Stimulated activated memory B cell treated with anti-CD40 and anti-IgM and Interleukin-4, amounts not matched to agents 10 μg/mL and 1 μg/mL and 100 μg/mL, for 72 hours (primary cell): ENCODE measurements around the gene RNF182.
"Not testable (repeated sequence)": the region's sequence is repeated elsewhere in the genome, so short reads cannot be mapped to it uniquely, and the experiment has no call there.

ENCODE experiments used
- ATAC-seq: fragments of 150-1000 bp; cut with Tn5 transposase; 2 replicates; pipeline ENCODE4 v1.10.0; 2021
- H3K27ac Mint-ChIP-seq: one replicate; pipeline ENCODE4 v1.8.0; 2022; ENCODE audit warnings: mild to moderate bottlenecking, mixed read lengths
- H3K27me3 Mint-ChIP-seq: one replicate; pipeline ENCODE4 v1.8.0; 2022; ENCODE audit warnings: mixed read lengths
- H3K36me3 Mint-ChIP-seq: one replicate; pipeline ENCODE4 v1.8.0; 2022; ENCODE audit warnings: mixed read lengths
- H3K4me1 Mint-ChIP-seq: one replicate; pipeline ENCODE4 v1.8.0; 2022; ENCODE audit warnings: mixed read lengths
- H3K4me3 Mint-ChIP-seq: one replicate; pipeline ENCODE4 v1.8.0; 2022; ENCODE audit warnings: mild to moderate bottlenecking, moderate library complexity, mixed read lengths
- H3K9me3 Mint-ChIP-seq: one replicate; pipeline ENCODE4 v1.8.0; 2022; ENCODE audit warnings: mixed read lengths

Gene RNF182

DNA sequence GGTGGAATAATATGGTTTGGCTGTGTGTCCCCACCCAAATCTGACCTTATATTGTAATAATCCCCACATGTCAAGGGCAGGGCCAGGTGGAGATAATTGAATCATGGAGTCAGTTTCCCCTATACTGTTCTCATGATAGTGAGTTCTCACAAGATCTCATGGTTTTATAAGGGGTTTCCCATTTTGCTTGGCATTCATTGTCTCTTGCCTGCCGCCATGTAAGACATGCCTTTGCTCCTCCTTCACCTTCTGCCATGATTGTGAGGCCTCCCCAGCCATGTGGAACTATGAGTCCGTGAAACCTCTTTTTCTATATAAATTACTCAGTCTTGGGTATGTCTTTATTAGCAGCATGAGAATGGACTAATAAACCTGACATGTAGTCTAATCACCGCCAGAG is 48.7 kb downstream of the RNF182 start:
- not testable (repeated sequence) for H3K27ac Mint-ChIP-seq, H3K4me1 Mint-ChIP-seq, ATAC-seq, H3K4me3 Mint-ChIP-seq
- Mint-ChIP-seq H3K27me3 (peaks cover 22% of the 10 kb centered on the region), H3K9me3 (peaks cover 23% of the 10 kb centered on the region), H3K36me3 (peaks cover 12% of the 10 kb centered on the region)

GRCh38 chr6:13978102-13978640 is 53.4 kb downstream of the RNF182 start:
- Mint-ChIP-seq H3K4me1 (no peaks in the 10 kb centered on the region), H3K4me3 (no peak overlapping the region), H3K9me3 (peaks cover 7% of the 10 kb centered on the region), H3K36me3 (no peaks in the 10 kb centered on the region), H3K27me3 (peaks cover 29% of the 10 kb centered on the region), H3K27ac (no peak overlapping the region)
- no peak for ATAC-seq

DNA sequence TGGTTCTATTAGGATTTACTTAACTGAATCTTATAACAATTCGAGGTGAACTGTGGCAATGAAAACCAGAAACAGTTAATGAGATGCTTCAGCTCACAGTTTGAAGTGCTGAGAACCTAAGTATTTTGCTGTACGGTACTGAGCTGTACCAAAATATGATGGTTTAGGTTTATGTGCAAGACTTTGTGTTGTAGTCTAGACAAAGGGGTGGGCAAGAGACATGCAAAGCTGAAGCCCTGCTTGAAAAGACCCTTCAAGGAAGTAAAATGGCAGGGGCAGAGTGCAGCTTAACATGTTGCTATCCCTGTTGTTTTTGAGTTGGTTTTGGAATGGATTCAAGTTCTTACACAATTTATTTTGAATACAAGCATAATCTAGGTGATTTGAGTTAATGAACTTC is 54.0 kb downstream of the RNF182 start:
- no peak overlapping the region for H3K4me3 Mint-ChIP-seq
- H3K9me3 Mint-ChIP-seq: peaks cover 2% of the 10 kb centered on the region
- H3K4me1 Mint-ChIP-seq: no peaks in the 10 kb centered on the region
- no peak for ATAC-seq
- H3K36me3 Mint-ChIP-seq: no peaks in the 10 kb centered on the region
- H3K27ac Mint-ChIP-seq: no peak overlapping the region
- H3K27me3 Mint-ChIP-seq: peaks cover 36% of the 10 kb centered on the region

DNA sequence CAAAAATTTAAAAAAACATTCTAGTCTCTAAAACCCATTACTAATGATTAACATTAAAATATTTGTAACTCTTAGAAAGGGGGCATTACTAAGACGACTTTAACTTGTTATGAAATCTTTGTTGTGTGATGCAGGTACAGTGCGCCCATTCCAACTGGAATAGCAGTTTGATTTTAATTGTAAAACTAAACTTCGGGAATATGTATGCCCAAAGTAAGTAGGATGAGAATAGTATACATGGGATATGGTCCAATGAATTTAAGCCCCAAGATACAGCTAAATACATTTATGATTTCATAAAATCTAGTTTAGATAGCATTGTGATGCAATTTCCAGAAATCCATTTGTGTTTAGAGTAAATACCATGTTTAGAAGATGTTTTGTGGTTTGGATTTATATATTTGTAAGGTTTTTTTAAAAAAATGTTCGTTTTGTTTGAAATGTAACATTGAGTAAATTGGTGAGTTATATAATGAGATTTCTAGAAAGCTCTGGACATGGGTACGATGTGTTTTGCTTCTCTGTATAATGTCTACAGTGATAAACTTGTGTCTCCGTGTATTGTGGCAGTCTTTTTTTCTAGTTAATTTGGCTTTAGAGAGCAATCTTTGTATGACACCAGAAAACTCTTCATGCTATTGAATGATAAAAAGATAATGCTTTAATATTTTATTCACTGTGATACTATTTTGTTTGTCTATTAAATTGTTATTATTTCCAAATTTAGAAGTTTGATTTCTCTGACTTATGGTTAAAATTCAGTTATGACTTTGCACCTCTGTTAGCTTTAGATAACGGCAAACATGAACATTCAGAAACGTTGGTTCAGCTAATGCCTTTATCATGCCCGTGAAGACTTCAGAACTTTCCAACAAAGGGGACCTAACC is 54.8 kb downstream of the RNF182 start:
- no peak for ATAC-seq
- no peaks in the 10 kb centered on the region for H3K4me1 Mint-ChIP-seq
- no peaks in the 10 kb centered on the region for H3K36me3 Mint-ChIP-seq
- no peak overlapping the region for H3K27ac Mint-ChIP-seq
- H3K9me3 Mint-ChIP-seq: peaks cover 2% of the 10 kb centered on the region
- H3K4me3 Mint-ChIP-seq: no peak overlapping the region
- peaks cover 41% of the 10 kb centered on the region for H3K27me3 Mint-ChIP-seq

DNA sequence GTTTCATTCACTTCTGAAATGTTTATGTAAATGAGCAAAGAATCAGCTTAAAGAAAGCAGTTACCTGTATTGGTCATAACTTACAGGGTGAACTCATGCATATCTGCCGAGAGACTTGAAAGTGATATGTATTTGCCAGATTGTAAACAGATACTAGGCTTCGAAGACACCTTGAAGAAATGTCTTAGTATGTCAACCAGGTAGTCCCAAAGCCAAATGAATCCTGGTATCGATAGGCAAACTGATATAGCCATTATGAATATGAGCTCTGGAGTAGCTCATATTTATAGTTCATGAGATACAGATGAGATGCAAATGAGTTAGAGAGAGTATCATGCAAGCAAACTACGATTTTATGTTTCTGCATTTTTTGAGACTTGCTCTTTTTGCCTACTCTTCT is 55.8 kb downstream of the RNF182 start:
- H3K4me1 Mint-ChIP-seq: no peaks in the 10 kb centered on the region

GRCh38 chr6:13985663-13986325 is 61.0 kb downstream of the RNF182 start:
- Mint-ChIP-seq H3K4me1 (no peaks in the 10 kb centered on the region), H3K36me3 (no peaks in the 10 kb centered on the region), H3K27me3 (peaks cover 57% of the 10 kb centered on the region), H3K4me3 (no peak overlapping the region), H3K27ac (no peak overlapping the region), H3K9me3 (no peaks in the 10 kb centered on the region)
- no peak for ATAC-seq

More for the DNA sequence above, 55.8 kb downstream of the RNF182 start:
- no peak overlapping the region for H3K4me3 Mint-ChIP-seq
- peaks cover 44% of the 10 kb centered on the region for H3K27me3 Mint-ChIP-seq
- ATAC-seq: no peak
- H3K9me3 Mint-ChIP-seq: no peaks in the 10 kb centered on the region
- no peaks in the 10 kb centered on the region for H3K36me3 Mint-ChIP-seq
- H3K27ac Mint-ChIP-seq: no peak overlapping the region

DNA sequence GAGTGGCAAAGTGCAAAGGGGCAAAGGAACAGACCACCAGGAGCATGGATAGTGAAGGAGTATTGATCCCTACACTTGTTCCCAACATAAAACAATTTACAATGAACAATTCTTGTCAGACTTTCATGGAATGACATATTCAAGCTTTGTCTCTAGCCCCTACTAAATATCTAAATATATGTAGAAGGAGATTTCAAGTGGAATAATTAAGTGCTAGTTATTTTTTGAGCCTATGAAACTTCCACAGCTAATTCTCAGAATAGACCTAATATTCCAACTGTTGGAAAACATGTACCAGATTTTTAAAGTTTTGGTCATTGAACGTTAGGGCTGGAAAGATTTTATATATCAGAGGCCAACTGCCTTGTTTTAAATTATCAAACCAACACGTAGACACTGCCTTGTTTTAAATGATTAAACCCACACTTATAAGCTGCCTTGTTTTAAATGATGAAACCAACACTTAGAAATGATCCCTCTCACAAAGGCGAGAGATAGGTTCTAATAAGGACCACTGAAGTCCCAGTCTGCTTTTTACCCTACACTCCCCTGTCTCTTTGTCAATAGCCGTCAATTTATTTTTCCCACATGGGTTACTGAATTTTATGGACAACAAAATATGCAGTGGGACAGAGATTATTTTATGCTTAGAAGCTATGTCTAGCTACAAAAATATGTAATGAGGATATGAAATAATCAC is 62.1 kb downstream of the RNF182 start:
- no peak overlapping the region for H3K4me3 Mint-ChIP-seq
- H3K9me3 Mint-ChIP-seq: no peaks in the 10 kb centered on the region
- H3K36me3 Mint-ChIP-seq: no peaks in the 10 kb centered on the region
- peaks cover 57% of the 10 kb centered on the region for H3K27me3 Mint-ChIP-seq
- no peak overlapping the region for H3K27ac Mint-ChIP-seq
- no peaks in the 10 kb centered on the region for H3K4me1 Mint-ChIP-seq
- no peak for ATAC-seq

GRCh38 chr6:13987400-13987865 is 62.7 kb downstream of the RNF182 start:
- Mint-ChIP-seq H3K4me1 (no peaks in the 10 kb centered on the region), H3K27ac (no peak overlapping the region), H3K27me3 (peaks cover 51% of the 10 kb centered on the region), H3K4me3 (no peak overlapping the region), H3K9me3 (no peaks in the 10 kb centered on the region), H3K36me3 (no peaks in the 10 kb centered on the region)
- no peak for ATAC-seq

DNA sequence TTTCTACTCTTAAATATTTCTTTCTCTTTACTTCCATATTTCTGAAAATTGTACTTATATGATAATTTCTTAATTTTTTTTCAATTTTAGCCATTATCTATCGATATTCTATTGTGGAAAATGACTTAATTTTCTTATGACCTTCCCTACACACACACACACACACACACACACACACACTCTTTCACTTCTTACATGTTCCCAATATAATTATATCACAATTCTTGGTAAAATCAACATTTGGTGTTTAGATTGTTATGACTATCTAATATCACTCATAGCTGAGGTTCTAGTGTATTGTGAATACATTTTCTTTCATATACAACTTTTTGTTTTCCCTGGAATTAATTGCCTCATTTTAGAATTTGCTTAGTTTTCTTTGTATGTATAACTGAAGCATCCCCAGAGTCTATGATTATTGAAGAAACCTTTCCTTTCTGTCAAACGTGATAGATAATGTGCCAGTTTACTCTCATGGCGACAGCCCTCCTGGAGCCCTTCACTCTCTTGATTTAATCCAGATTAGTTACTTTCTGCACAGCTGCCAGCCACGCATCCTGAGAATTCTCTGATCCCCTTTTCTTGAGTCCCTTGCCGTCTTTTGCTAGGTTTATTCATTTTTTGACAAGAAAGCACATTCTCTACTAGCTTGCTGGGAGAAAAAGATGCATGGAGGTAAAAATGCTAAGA is 63.4 kb downstream of the RNF182 start:
- H3K4me3 Mint-ChIP-seq: no peak overlapping the region
- no peak overlapping the region for H3K27ac Mint-ChIP-seq
- peaks cover 46% of the 10 kb centered on the region for H3K27me3 Mint-ChIP-seq
- no peaks in the 10 kb centered on the region for H3K36me3 Mint-ChIP-seq
- no peak for ATAC-seq
- H3K9me3 Mint-ChIP-seq: no peaks in the 10 kb centered on the region
- H3K4me1 Mint-ChIP-seq: no peaks in the 10 kb centered on the region

GRCh38 chr6:13988908-13989307 is 64.2 kb downstream of the RNF182 start:
- no peaks in the 10 kb centered on the region for H3K36me3 Mint-ChIP-seq
- no peaks in the 10 kb centered on the region for H3K4me1 Mint-ChIP-seq
- H3K4me3 Mint-ChIP-seq: no peak overlapping the region
- no peak for ATAC-seq
- H3K27ac Mint-ChIP-seq: no peak overlapping the region
- H3K27me3 Mint-ChIP-seq: peaks cover 46% of the 10 kb centered on the region
- H3K9me3 Mint-ChIP-seq: no peaks in the 10 kb centered on the region

GRCh38 chr6:13989496-13990144 is 64.9 kb downstream of the RNF182 start:
- Mint-ChIP-seq H3K4me3 (no peak overlapping the region), H3K4me1 (no peaks in the 10 kb centered on the region), H3K27ac (no peak overlapping the region), H3K36me3 (no peaks in the 10 kb centered on the region), H3K27me3 (peaks cover 47% of the 10 kb centered on the region), H3K9me3 (no peaks in the 10 kb centered on the region)
- ATAC-seq: no peak

DNA sequence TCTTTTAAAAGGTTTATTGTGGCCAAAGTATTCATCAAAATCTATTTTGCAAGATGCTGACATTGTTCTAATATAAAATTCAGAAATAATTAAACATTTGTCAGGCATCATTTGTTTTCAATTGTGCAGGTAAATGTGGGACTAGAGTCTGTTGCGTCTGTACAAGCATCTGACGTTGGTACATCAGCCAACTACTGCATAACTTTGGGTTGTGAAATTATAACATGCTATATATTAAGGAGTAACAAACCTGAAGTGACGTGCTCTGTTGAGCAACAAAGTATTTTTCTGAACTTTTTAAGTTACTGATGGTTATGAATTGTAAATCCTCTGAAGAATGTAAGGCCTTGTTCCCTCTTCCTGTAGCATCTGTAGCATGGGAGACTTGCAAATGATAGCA is 66.0 kb downstream of the RNF182 start:
- Mint-ChIP-seq H3K4me1 (no peaks in the 10 kb centered on the region), H3K27me3 (peaks cover 52% of the 10 kb centered on the region), H3K36me3 (no peaks in the 10 kb centered on the region), H3K4me3 (no peak overlapping the region), H3K9me3 (no peaks in the 10 kb centered on the region), H3K27ac (no peak overlapping the region)
- no peak for ATAC-seq

DNA sequence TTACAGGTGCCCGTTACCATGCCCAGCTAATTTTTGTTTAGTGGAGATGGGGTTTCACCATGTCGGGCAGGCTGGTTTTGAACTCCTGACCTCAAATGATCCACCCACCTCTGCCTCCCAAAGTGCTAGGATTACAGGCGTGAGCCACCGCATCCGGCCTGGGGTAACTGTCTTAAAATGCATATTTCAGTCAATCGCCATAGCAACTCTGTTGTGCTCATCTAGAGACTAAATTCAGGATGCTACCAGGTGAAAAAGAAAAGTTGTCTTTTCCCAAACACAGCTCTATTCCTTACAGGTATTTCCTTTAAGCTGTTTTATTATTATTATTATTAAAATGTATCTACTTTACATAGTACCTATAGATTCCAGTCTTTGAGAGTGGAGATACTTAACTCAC is 66.6 kb downstream of the RNF182 start:
- Mint-ChIP-seq H3K4me1 (no peaks in the 10 kb centered on the region), H3K27me3 (peaks cover 52% of the 10 kb centered on the region), H3K36me3 (no peaks in the 10 kb centered on the region), H3K4me3 (no peak overlapping the region), H3K9me3 (no peaks in the 10 kb centered on the region), H3K27ac (no peak overlapping the region)
- no peak for ATAC-seq

DNA sequence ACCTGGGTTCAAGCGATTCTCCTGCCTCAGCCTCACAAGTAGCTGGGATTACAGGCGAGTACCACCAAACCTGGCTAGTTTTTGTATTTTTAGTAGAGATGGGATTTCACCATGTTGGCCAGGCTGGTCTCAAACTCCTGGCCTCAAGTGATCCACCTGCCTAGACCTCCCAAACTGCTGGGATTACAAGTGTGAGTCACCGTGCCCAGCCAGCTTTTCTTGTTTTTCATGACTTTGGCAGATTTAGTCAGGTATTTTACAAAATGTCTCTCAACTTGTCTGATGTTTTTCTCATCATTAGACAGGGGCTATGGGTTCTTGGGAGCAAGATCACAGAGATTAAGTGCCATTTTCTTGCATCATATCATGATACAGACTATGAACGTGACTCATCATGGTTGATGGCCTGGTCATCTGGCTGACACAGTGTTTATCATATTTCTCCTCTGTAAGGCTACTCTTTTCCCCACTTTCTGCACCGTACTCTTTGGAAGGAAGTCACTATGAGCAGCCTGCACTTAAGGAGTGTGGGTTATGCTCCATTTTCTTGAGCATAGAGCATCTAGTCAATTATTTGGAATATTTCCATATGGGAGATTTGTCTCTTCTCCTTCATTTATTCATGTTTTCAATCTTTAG is 67.8 kb downstream of the RNF182 start:
- Mint-ChIP-seq H3K9me3 (no peaks in the 10 kb centered on the region), H3K27me3 (peaks cover 52% of the 10 kb centered on the region), H3K27ac (no peak overlapping the region), H3K4me1 (no peaks in the 10 kb centered on the region), H3K4me3 (no peak overlapping the region), H3K36me3 (no peaks in the 10 kb centered on the region)
- ATAC-seq: no peak
